H9 (cell line): Measurements from ENCODE around the gene LHPP. TPM values are rescaled to one million over a fixed set of nuclear protein-coding genes. Genes with fewer than 3 reads are reported as not detected.

ENCODE experiments used
- DNase-seq: peaks from one replicate; pipeline ENCODE4 v3.0.0-alpha.2; 2017
- H2AFZ ChIP-seq: one replicate; pipeline ENCODE4 v1.6.1; 2013; ENCODE audit warnings: mild to moderate bottlenecking, low read length, control low read depth, moderate library complexity
- H2AK5ac ChIP-seq: 2 replicates; pipeline ENCODE4 v1.6.1; 2013; ENCODE audit warnings: low read length, control low read depth, mixed read lengths; ENCODE audit not compliant: insufficient read length
- H2BK120ac ChIP-seq: one replicate; pipeline ENCODE4 v1.6.1; 2013; ENCODE audit warnings: low read depth, mild to moderate bottlenecking, low read length, control low read depth, inconsistent platforms; ENCODE audit not compliant: poor library complexity, severe bottlenecking
- H2BK12ac ChIP-seq: 2 replicates; pipeline ENCODE4 v1.6.1; 2013; ENCODE audit warnings: low read length, control low read depth, mixed read lengths, low read depth; ENCODE audit not compliant: insufficient read length
- H2BK15ac ChIP-seq: 2 replicates; pipeline ENCODE4 v1.6.1; 2013; ENCODE audit warnings: low read depth, low read length, control low read depth
- H2BK20ac ChIP-seq: one replicate; pipeline ENCODE4 v1.6.1; 2013; ENCODE audit warnings: low read depth, mild to moderate bottlenecking, low read length, control low read depth, inconsistent platforms; ENCODE audit not compliant: poor library complexity, severe bottlenecking
- H2BK5ac ChIP-seq: 2 replicates; pipeline ENCODE4 v1.6.1; 2013; ENCODE audit warnings: low read length, control low read depth, mixed read lengths; ENCODE audit not compliant: insufficient read length
- H3K14ac ChIP-seq: 2 replicates; pipeline ENCODE4 v1.6.1; 2013; ENCODE audit warnings: low read length, control low read depth; ENCODE audit not compliant: insufficient read depth
- H3K18ac ChIP-seq: 2 replicates; pipeline ENCODE4 v1.6.1; 2013; ENCODE audit warnings: low read depth, mild to moderate bottlenecking, mixed read lengths, low read length, control low read depth; ENCODE audit not compliant: insufficient read length
- H3K23ac ChIP-seq: 2 replicates; pipeline ENCODE4 v1.6.1; 2013; ENCODE audit warnings: low read length, control low read depth, mixed read lengths, low read depth; ENCODE audit not compliant: insufficient read length
- H3K23me2 ChIP-seq: 2 replicates; pipeline ENCODE4 v1.6.1; 2013; ENCODE audit warnings: low read depth, mild to moderate bottlenecking, mixed read lengths, low read length, control low read depth; ENCODE audit not compliant: insufficient read length, poor library complexity, severe bottlenecking
- H3K27ac ChIP-seq: 2 replicates; pipeline ENCODE4 v1.5.1; 2013; ENCODE audit warnings: low read length, control low read depth, mixed read lengths, low read depth; ENCODE audit not compliant: insufficient read length
- H3K27me3 ChIP-seq: 2 replicates; pipeline ENCODE4 v1.6.1; 2013; ENCODE audit warnings: low read length, control low read depth, inconsistent platforms; ENCODE audit not compliant: insufficient read depth
- H3K4ac ChIP-seq: 2 replicates; pipeline ENCODE4 v1.6.1; 2013; ENCODE audit warnings: low read depth, mild to moderate bottlenecking, control low read depth, inconsistent platforms, low read length, moderate library complexity
- H3K4me1 ChIP-seq: 2 replicates; pipeline ENCODE4 v1.6.1; 2013; ENCODE audit warnings: low read length, control low read depth, inconsistent platforms; ENCODE audit not compliant: insufficient read depth
- H3K4me2 ChIP-seq: 2 replicates; pipeline ENCODE4 v1.6.1; 2013; ENCODE audit warnings: low read length, control low read depth, mixed read lengths; ENCODE audit not compliant: insufficient read length, insufficient read depth
- H3K56ac ChIP-seq: 2 replicates; pipeline ENCODE4 v1.6.1; 2013; ENCODE audit warnings: low read depth, mild to moderate bottlenecking, mixed read lengths, low read length, control low read depth; ENCODE audit not compliant: insufficient read length
- H3K79me1 ChIP-seq: 2 replicates; pipeline ENCODE4 v1.6.1; 2013; ENCODE audit warnings: low read depth, mild to moderate bottlenecking, moderate library complexity, low read length, control low read depth, inconsistent platforms; ENCODE audit not compliant: insufficient read depth, poor library complexity, severe bottlenecking
- H3K79me2 ChIP-seq: 2 replicates; pipeline ENCODE4 v1.6.1; 2013; ENCODE audit warnings: low read length, control low read depth, inconsistent platforms; ENCODE audit not compliant: insufficient read depth
- H3K9ac ChIP-seq: 2 replicates; pipeline ENCODE4 v1.6.1; 2013; ENCODE audit warnings: low read length, control low read depth, mixed read lengths; ENCODE audit not compliant: insufficient read length; ENCODE audit errors: extremely low read depth
- H3K9me3 ChIP-seq: one replicate; pipeline ENCODE4 v1.6.1; 2013; ENCODE audit warnings: low read depth, low read length, inconsistent platforms; ENCODE audit not compliant: control insufficient read depth
- H3T11ph ChIP-seq: one replicate; pipeline ENCODE4 v1.6.1; 2013; ENCODE audit warnings: mild to moderate bottlenecking, low read length, control low read depth, inconsistent platforms
- H4K20me1 ChIP-seq: one replicate; pipeline ENCODE4 v1.6.1; 2013; ENCODE audit not compliant: control insufficient read depth, insufficient read length, insufficient read depth
- H4K5ac ChIP-seq: 2 replicates; pipeline ENCODE4 v1.6.1; 2013; ENCODE audit warnings: low read depth, mild to moderate bottlenecking, mixed read lengths, low read length, control low read depth; ENCODE audit not compliant: insufficient read length
- H4K8ac ChIP-seq: replicated peaks from 2 replicates; pipeline ENCODE4 v1.6.1; 2013; ENCODE audit warnings: low read length, control low read depth, mixed read lengths, low read depth; ENCODE audit not compliant: insufficient read length
- H4K91ac ChIP-seq: 2 replicates; pipeline ENCODE4 v1.6.1; 2013; ENCODE audit warnings: low read depth, mild to moderate bottlenecking, moderate library complexity, mixed read lengths, low read length, control low read depth; ENCODE audit not compliant: insufficient read length
- H3K27ac Mint-ChIP-seq, 3 experiments: 2 replicates in 2 of 3; 3 replicates in 1 of 3; pipeline ENCODE4 v1.8.0; 2020 to 2021; ENCODE audit warnings: mixed read lengths in 3 of 3, mild to moderate bottlenecking in 1 of 3, moderate library complexity in 1 of 3
- H3K27me3 Mint-ChIP-seq: 2 replicates; pipeline ENCODE4 v1.8.0; 2021; ENCODE audit warnings: low read depth, mild to moderate bottlenecking, moderate library complexity, mixed read lengths
- H3K36me3 Mint-ChIP-seq, 3 experiments: 2 replicates in 2 of 3; 3 replicates in 1 of 3; pipeline ENCODE4 v1.8.0; 2020 to 2021; ENCODE audit warnings: low read depth in 3 of 3, mixed read lengths in 3 of 3; ENCODE audit not compliant: insufficient read depth in 1 of 3
- H3K4me1 Mint-ChIP-seq, 2 experiments: 2 replicates each; pipeline ENCODE4 v1.8.0; 2020; ENCODE audit warnings: mixed read lengths in 2 of 2
- H3K4me3 Mint-ChIP-seq, 2 experiments: 2 replicates in 1 of 2; 3 replicates in 1 of 2; pipeline ENCODE4 v1.8.0; 2020 to 2021; ENCODE audit warnings: mild to moderate bottlenecking in 2 of 2, mixed read lengths in 2 of 2, moderate library complexity in 1 of 2
- H3K9me3 Mint-ChIP-seq, 2 experiments: 2 replicates in 1 of 2; 3 replicates in 1 of 2; pipeline ENCODE4 v1.8.0; 2020; ENCODE audit warnings: mild to moderate bottlenecking in 2 of 2, mixed read lengths in 2 of 2, moderate library complexity in 1 of 2
- CTCF ChIP-seq: fragments of 200-600 bp; sonication (generic); conservative IDR thresholded peaks from 3 replicates; pipeline ENCODE4 v1.8.0; 2021; ENCODE audit warnings: antibody characterized with exemption, mild to moderate bottlenecking
- WGBS: extraction: QIAGEN DNeasy Blood & Tissue Kit; methylation state at CpG from one replicate; pipeline ENCODE4 v1.1.7; 2013; ENCODE audit warnings: missing lambda C conversion rate, low lambda C conversion rate, mixed read lengths; ENCODE audit not compliant: insufficient read length; ENCODE audit errors: extremely low coverage; 5-methylcytosine and 5-hydroxymethylcytosine counted together
- total RNA-seq: library from RNA; stranded (reverse); gene quantifications from 2 replicates; pipeline ENCODE4 v1.2.1, GENCODE V29; 2021

LHPP gene
- total RNA-seq, 1 experiment from 2014 or later, result 29.6 TPM

GRCh38 chr10:124522933-124523871, 61.6 kb downstream of the LHPP start:
- H3K36me3 Mint-ChIP-seq, result peaks cover 2 to 8% (median 8%) of the 10 kb centered on the region in 3 experiments; a peak in 5 of 7 replicates
- Histone ChIP-seq H2BK120ac (no peak overlapping the region), H3K4me2 (no peak overlapping the region), H3K9me3 (no peaks in the 10 kb centered on the region), H3K18ac (no peak overlapping the region), H3K79me2 (no peaks in the 10 kb centered on the region), H3K14ac (no peak overlapping the region; the same call in 1 of the 2 replicates), H3T11ph (no peak overlapping the region), H3K9ac (no peak overlapping the region), H3K79me1 (no peaks in the 10 kb centered on the region), H2BK20ac (no peak overlapping the region), H3K27me3 (no peaks in the 10 kb centered on the region), H2BK12ac (no peak overlapping the region), H2BK15ac (no peak overlapping the region), H4K91ac (no peak overlapping the region), H3K56ac (no peak overlapping the region), H2AK5ac (no peak overlapping the region), H4K20me1 (no peaks in the 10 kb centered on the region), H4K5ac (no peak overlapping the region), H4K8ac (no peak overlapping the region), H3K4ac (no peak overlapping the region), H2AFZ (no peak overlapping the region), H3K27ac (no peak overlapping the region), H3K23me2 (no peaks in the 10 kb centered on the region), H2BK5ac (no peak overlapping the region), H3K23ac (no peak overlapping the region), H3K4me1 (no peaks in the 10 kb centered on the region)
- peak overlapping the region in 2 of 3 experiments; percentile 33 to 57; a peak in 2 of 7 replicates for H3K27ac Mint-ChIP-seq
- peaks cover 12 to 36% of the 10 kb centered on the region in 2 experiments for H3K4me1 Mint-ChIP-seq
- DNase-seq, result no peak
- no peaks in the 10 kb centered on the region; a peak in 2 of 5 replicates for H3K9me3 Mint-ChIP-seq
- H3K27me3 Mint-ChIP-seq, result no peaks in the 10 kb centered on the region
- no peak overlapping the region for H3K4me3 Mint-ChIP-seq
- no CpG with 5 or more reads among the region's 31 CpGs for WGBS
- TF ChIP-seq CTCF, result no peak
